K562 (cell line): Measurements from ENCODE around the gene POLE2. TPM values are rescaled to one million over a fixed set of nuclear protein-coding genes. Genes with fewer than 3 reads are reported as not detected.
A peak's percentile ranks its signal among the peaks of the same experiment; 100 is the strongest.

Experiments used
- ATAC-seq: fragments of 200-7000 bp; cut with Tn5 transposase; 3 replicates; pipeline ENCODE4 v1.9.1; 2020; ENCODE audit warnings: moderate library complexity
- BruUV-seq: library from RNA; stranded (reverse); fragments of 400-500 nt; replicated peaks from 2 replicates; lab custom pipeline; 2021; lab: Mats Ljungman, UMichigan
- CTCF ChIA-PET: fragments of 300-600 bp; formaldehyde crosslinking; extraction: SDS; loops from one replicate; lab custom pipeline; 2021; ENCODE audit warnings: low intra/inter-chr PET ratio; lab: Yijun Ruan, JAX
- POLR2A ChIA-PET: fragments of 300-600, 350-650 bp; sonication (Branson Sonifier 250); formaldehyde crosslinking; extraction: SDS; loops from one replicate; lab custom pipeline; 2021; ENCODE audit warnings: antibody characterized with exemption, inconsistent platforms; lab: Yijun Ruan, JAX
- DNase-seq, 4 experiments: peaks; one replicate each; pipeline versions ENCODE4 v3.0.0 to v3.0.0-alpha.2; 2011 to 2018; ENCODE audit warnings: low spot score in 3 of 4, mixed read lengths in 3 of 4; ENCODE audit errors: extremely low read depth in 1 of 4
- FAIRE-seq: peaks from 2 replicates; lab custom pipeline; 2011; peaks lifted over from hg19 to GRCh38; lab: Jason Lieb, UNC
- H2AFZ ChIP-seq: 2 replicates; pipeline ENCODE4 v1.6.0; 2011; ENCODE audit warnings: low read depth, low read length, control low read depth, inconsistent platforms
- H3K27ac ChIP-seq: fragments of 200-600 bp; 3 replicates; pipeline ENCODE4 v1.8.0; 2011; ENCODE audit warnings: low read depth, mild to moderate bottlenecking, control low read depth, inconsistent platforms, low read length, moderate library complexity, mixed read lengths; ENCODE audit errors: extremely low read depth
- H3K27me3 ChIP-seq, 2 experiments: fragments of 300-600 bp in 1 of 2; 2 replicates in 1 of 2; 3 replicates in 1 of 2; pipeline versions ENCODE4 v1.6.0 to v1.8.0; 2011; ENCODE audit warnings: inconsistent platforms in 2 of 2, low read length in 2 of 2, mild to moderate bottlenecking in 1 of 2, mixed read lengths in 1 of 2, moderate library complexity in 1 of 2; ENCODE audit not compliant: control insufficient read depth in 2 of 2, insufficient read depth in 2 of 2
- H3K36me3 ChIP-seq: fragments of 300-600 bp; 3 replicates; pipeline ENCODE4 v1.8.0; 2011; ENCODE audit warnings: mild to moderate bottlenecking, low read length, inconsistent platforms; ENCODE audit not compliant: control insufficient read depth, insufficient read depth
- H3K4me1 ChIP-seq, 2 experiments: fragments of 200-600 bp in 1 of 2; replicated peaks in 1 of 2; 2 replicates in 1 of 2; 3 replicates in 1 of 2; pipeline versions ENCODE4 v1.5.1 to v1.8.0; 2011; ENCODE audit warnings: inconsistent platforms in 2 of 2, low read length in 2 of 2, mild to moderate bottlenecking in 1 of 2, mixed read lengths in 1 of 2, moderate library complexity in 1 of 2; ENCODE audit not compliant: control insufficient read depth in 2 of 2, insufficient read depth in 2 of 2
- H3K4me2 ChIP-seq: 2 replicates; pipeline ENCODE4 v1.6.1; 2011; ENCODE audit warnings: low read length, control low read depth, inconsistent platforms, mixed read lengths; ENCODE audit not compliant: insufficient read depth
- H3K4me3 ChIP-seq: fragments of 200-600 bp; sonication (generic), shearing (Covaris generic); 2 replicates; pipeline ENCODE4 v1.5.1; 2016; ENCODE audit warnings: control low read depth, inconsistent platforms
- H3K79me2 ChIP-seq: fragments of 200-600 bp; 3 replicates; pipeline ENCODE4 v1.8.0; 2011; ENCODE audit warnings: low read length, inconsistent platforms; ENCODE audit not compliant: control insufficient read depth, insufficient read depth
- H3K9ac ChIP-seq, 2 experiments: 2 replicates each; pipeline versions ENCODE4 v1.6.0 to v1.6.1; 2011; ENCODE audit warnings: low read depth in 2 of 2, low read length in 2 of 2, control low read depth in 1 of 2, inconsistent platforms in 1 of 2, mild to moderate bottlenecking in 1 of 2, mixed read lengths in 1 of 2; ENCODE audit not compliant: insufficient read depth in 1 of 2
- H3K9me1 ChIP-seq: one replicate; pipeline ENCODE4 v1.6.0; 2011; ENCODE audit warnings: inconsistent platforms, mild to moderate bottlenecking, low read length, moderate library complexity; ENCODE audit not compliant: control insufficient read depth, insufficient read depth
- H3K9me3 ChIP-seq: replicated peaks from 2 replicates; pipeline ENCODE4 v1.5.1; 2011; ENCODE audit warnings: low read depth, low read length, inconsistent platforms; ENCODE audit not compliant: control insufficient read depth, insufficient read depth
- H4K20me1 ChIP-seq: replicated peaks from 2 replicates; pipeline ENCODE4 v1.6.1; 2011; ENCODE audit warnings: low read length, inconsistent platforms, mixed read lengths; ENCODE audit not compliant: control insufficient read depth, insufficient read depth
- CBFA2T3 ChIP-seq: fragments of 450-650 bp; IDR thresholded peaks from 2 replicates; pipeline ENCODE4 v1.6.1; 2017
- CEBPB ChIP-seq: fragments of 450-650 bp; IDR thresholded peaks from 2 replicates; pipeline ENCODE4 v1.6.1; 2016; ENCODE audit warnings: missing genetic modification characterization, missing compliant biosample characterization
- ILF3 ChIP-seq: fragments of 450-650 bp; IDR thresholded peaks from 2 replicates; pipeline ENCODE4 v1.6.1; 2018; ENCODE audit warnings: antibody characterized with exemption, mild to moderate bottlenecking, moderate library complexity, borderline replicate concordance
- POLR2A ChIP-seq: fragments of 450-650 bp; conservative IDR thresholded peaks from 2 replicates; pipeline ENCODE4 v1.6.1; 2016
- POLR2AphosphoS5 ChIP-seq: IDR thresholded peaks from 2 replicates; pipeline ENCODE4 v1.6.1; 2011; ENCODE audit warnings: mild to moderate bottlenecking, low read depth, low read length, moderate library complexity; ENCODE audit not compliant: control insufficient read depth, insufficient read depth
- SMAD3 ChIP-seq: fragments of 450-650 bp; formaldehyde crosslinking; conservative IDR thresholded peaks from 2 replicates; pipeline ENCODE4 v1.4.0; 2020; ENCODE audit warnings: mild to moderate bottlenecking
- SUPT5H ChIP-seq: fragments of 450-650 bp; IDR thresholded peaks from 2 replicates; pipeline ENCODE4 v1.6.1; 2016
- WGBS: fragments of 100-300 bp; shearing (Covaris generic); methylation state at CpG from one replicate; pipeline ENCODE4 v1.1.6; 2016; ENCODE audit warnings: low coverage, mixed read lengths; ENCODE audit not compliant: insufficient coverage; ENCODE audit errors: missing lambda C conversion rate; 5-methylcytosine and 5-hydroxymethylcytosine counted together
- in situ Hi-C: fragments of 300-500 bp; cut with MboI; formaldehyde crosslinking; loops from 4 replicates; pipeline ENCODE4 v1.15.0; 2018; ENCODE audit warnings: inconsistent platforms, mixed read lengths
- intact Hi-C: fragments of 100-400 bp; cut with micrococcal nuclease; formaldehyde crosslinking; loops from 2 replicates; pipeline ENCODE4 v1.14.2; 2022
- polyA plus RNA-seq, 8 experiments: library from polyadenylated mRNA; depleted of rRNA in 4 of 8; stranded (reverse) in 5 of 8; unstranded in 3 of 8; fragments of >200 nt; fragmentation: Nextera tagmentation in 2 of 8; fragmentation: Illumina TruSeq in 1 of 8; extraction: Ambion mirVana in 2 of 8; extraction: Trizol in 1 of 8; gene quantifications; 2 replicates each; pipeline versions ENCODE4 v1.2.1 to v1.2.3, GENCODE V29; 2011 to 2014; ENCODE audit warnings: inconsistent platforms in 1 of 8, missing spikeins in 1 of 8
- total RNA-seq, 7 experiments: library from RNA; depleted of rRNA in 6 of 7; stranded (reverse); fragments of >200 nt in 6 of 7; fragmentation: Illumina TruSeq in 2 of 7; extraction: Trizol in 2 of 7; gene quantifications; 2 replicates each; pipeline versions ENCODE4 v1.2.1 to v1.2.3, GENCODE V29; 2011 to 2021; ENCODE audit warnings: low replicate concordance in 1 of 7

The POLE2 gene
- total and polyA plus RNA-seq, 9 of the 15 experiments (the other 6 are each of a cell fraction or from before 2014, with no cell fraction given): 30.7 to 78.4 (median 55.4) TPM

DNA sequence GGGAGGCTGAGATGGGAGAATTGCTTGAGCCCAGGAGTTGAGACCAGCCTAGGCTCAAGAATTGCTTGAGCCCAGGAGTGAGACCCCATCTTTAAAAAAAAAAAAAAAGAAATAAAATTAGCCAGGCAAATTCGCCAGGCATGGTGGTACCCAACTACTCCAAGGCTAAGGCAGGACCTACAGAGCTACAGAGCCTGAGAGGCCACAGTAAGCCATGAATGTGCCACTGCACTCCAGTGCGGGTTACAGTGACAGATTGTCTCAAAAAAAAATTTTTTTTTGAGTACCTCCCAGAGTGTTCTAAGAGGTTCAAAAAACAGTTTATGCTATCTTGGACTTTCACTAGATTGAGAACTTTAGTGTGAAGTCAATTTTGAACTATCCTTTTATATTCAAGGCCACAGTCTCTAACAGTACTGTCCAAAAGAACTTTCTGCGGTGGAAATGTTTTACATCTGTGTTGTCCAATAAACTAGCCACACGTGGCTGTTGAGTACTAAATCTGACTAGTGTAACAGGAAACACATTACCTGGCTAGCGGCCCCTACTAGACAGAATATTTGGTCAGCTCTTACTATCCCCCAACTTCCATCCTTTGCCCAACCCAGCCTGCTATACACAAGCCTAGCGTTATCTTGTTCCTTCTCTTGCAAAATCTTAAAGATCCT lies 70.0 kb downstream of the POLE2 start:
- Histone ChIP-seq H3K4me2 (no peak overlapping the region), H3K9ac (no peak overlapping the region; a peak in 1 of 4 replicates), H3K9me1 (peaks cover 3% of the 10 kb centered on the region), H3K27me3 (no peaks in the 10 kb centered on the region), H3K4me3 (no peak overlapping the region), H3K36me3 (peaks cover 49% of the 10 kb centered on the region), H4K20me1 (peaks cover 7% of the 10 kb centered on the region), H2AFZ (no peak overlapping the region), H3K4me1 (peaks cover 0 to 14% of the 10 kb centered on the region in 2 experiments; a peak in 4 of 5 replicates), H3K9me3 (no peaks in the 10 kb centered on the region), H3K27ac (no peak overlapping the region), H3K79me2 (peaks cover 64% of the 10 kb centered on the region)
- ATAC-seq (no peak), FAIRE-seq (no peak), DNase-seq (no peak)
- ChIA-PET POLR2A (no interaction called here), CTCF (no interaction called here)
- no TSS peak for BruUV-seq
- in situ Hi-C loops (no loop called here), intact Hi-C loops (no loop called here)
- TF ChIP-seq POLR2AphosphoS5 (peak; percentile 30; the same call in 1 of the 2 replicates), CEBPB (tag) (no peak), POLR2A (peak; percentile 10; the same call in 1 of the 2 replicates), SUPT5H (0 out of 2 replicates have a peak, but pooled peaks have one; percentile 29), ILF3 (peak; percentile 60; the same call in 1 of the 2 replicates)
- 61% methylated on average over 6 of the region's 6 CpGs for WGBS

DNA sequence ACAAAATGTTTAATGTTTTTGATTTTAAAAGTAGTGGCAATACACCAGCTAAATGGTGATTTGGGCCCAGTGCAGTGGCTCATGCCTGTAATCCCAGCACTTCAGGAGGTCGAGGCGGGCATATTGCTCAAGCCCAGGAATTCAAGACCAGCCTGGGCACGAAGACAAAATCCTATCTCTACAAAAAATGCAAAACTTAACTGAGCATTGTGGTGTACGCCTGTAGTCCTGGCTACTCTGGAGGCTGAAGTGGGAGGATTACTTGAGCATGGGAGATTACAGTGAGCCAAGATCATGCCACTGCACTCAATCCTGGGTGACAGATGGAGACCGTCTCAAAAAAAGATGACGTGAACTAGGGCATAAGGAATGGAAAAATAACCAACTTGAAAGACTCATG lies 72.2 kb downstream of the POLE2 start:
- ATAC-seq (no peak), FAIRE-seq (peak; percentile 61), DNase-seq (no peak)
- POLR2A ChIA-PET: interaction anchor here (0.9 kb wide), 1 partner anchor 154 kb away, joined by 3 read pairs; no protein-coding TSS in a partner anchor
- H3K9me3 ChIP-seq: no peaks in the 10 kb centered on the region
- peaks cover 3% of the 10 kb centered on the region for H3K9me1 ChIP-seq
- H4K20me1 ChIP-seq: no peaks in the 10 kb centered on the region; the same call in 1 of the 2 replicates
- in situ Hi-C loops (no loop called here), intact Hi-C loops (no loop called here)
- BruUV-seq: no TSS peak
- CTCF ChIA-PET: no interaction called here
- H3K27ac ChIP-seq: no peak overlapping the region
- H3K27me3 ChIP-seq: no peaks in the 10 kb centered on the region
- WGBS: 70% methylated on average over 5 of the region's 6 CpGs
- no peak overlapping the region for H3K9ac ChIP-seq
- peaks cover 46% of the 10 kb centered on the region for H3K36me3 ChIP-seq
- H3K4me2 ChIP-seq: no peak overlapping the region
- H2AFZ ChIP-seq: no peak overlapping the region
- peaks cover 0 to 6% of the 10 kb centered on the region in 2 experiments; a peak in 4 of 5 replicates for H3K4me1 ChIP-seq
- TF ChIP-seq CBFA2T3: peak; percentile 27
- TF ChIP-seq SMAD3 (CRISPR knock-in tag): no peak
- H3K4me3 ChIP-seq: no peak overlapping the region
- peaks cover 56% of the 10 kb centered on the region for H3K79me2 ChIP-seq
